T-cell (primary cell): ENCODE results near the gene WNT3A. TPM values are rescaled to one million over a fixed set of nuclear protein-coding genes. Genes with fewer than 3 reads are reported as not detected.
"Not testable (repeated sequence)": the region's sequence is repeated elsewhere in the genome, so short reads cannot be mapped to it uniquely, and the experiment has no call there.

Experiments used
- ATAC-seq, 4 experiments: fragments of 200-7000 bp in 3 of 4; fragments of 150-1000 bp in 1 of 4; cut with Tn5 transposase; replicated peaks in 1 of 4; 1 replicate in 3 of 4; 2 replicates in 1 of 4; pipeline ENCODE4 v1.10.0; 2021; ENCODE audit warnings: moderate library complexity in 3 of 4, mild to moderate bottlenecking in 2 of 4, moderate number of reproducible peaks in 1 of 4
- CTCF ChIA-PET, 2 donors: fragments of 300-600 bp; sonication (Branson Sonifier 250); formaldehyde crosslinking; loops; one replicate each; lab custom pipeline; 2022; ENCODE audit warnings: antibody characterized with exemption in 2 of 2; lab: Charles Lee
- POLR2A ChIA-PET, 2 donors: fragments of 300-600 bp; sonication (Branson Sonifier 250); formaldehyde crosslinking; loops; one replicate each; lab custom pipeline; 2022; ENCODE audit warnings: antibody characterized with exemption in 2 of 2; lab: Charles Lee
- DNase-seq, 35 experiments: peaks; one replicate each; pipeline versions ENCODE4 v3.0.0 to v3.0.0-alpha.2; 2013 to 2023
- H3K27ac ChIP-seq: one replicate; pipeline ENCODE4 v1.5.1; 2013; ENCODE audit warnings: low read length
- H3K27me3 ChIP-seq, 2 experiments: replicated peaks in 1 of 2; 1 replicate in 1 of 2; 2 replicates in 1 of 2; pipeline versions ENCODE4 v1.6.1 to v1.7.0; 2013; ENCODE audit warnings: low read length in 1 of 2, mixed read lengths in 1 of 2; ENCODE audit not compliant: control insufficient read depth in 2 of 2, insufficient read depth in 2 of 2; ENCODE audit errors: extremely low read depth in 1 of 2
- H3K36me3 ChIP-seq, 2 donors: 1 replicate in 1 of 2; 2 replicates in 1 of 2; pipeline versions ENCODE4 v1.6.1 to v1.7.0; 2013; ENCODE audit warnings: low read length in 1 of 2; ENCODE audit not compliant: control insufficient read depth in 2 of 2, insufficient read depth in 1 of 2; ENCODE audit errors: extremely low read depth in 1 of 2
- H3K4me1 ChIP-seq, 2 experiments: 1 replicate in 1 of 2; 2 replicates in 1 of 2; pipeline versions ENCODE4 v1.6.1 to v1.7.0; 2013; ENCODE audit warnings: low read length in 2 of 2, mixed read lengths in 1 of 2; ENCODE audit not compliant: insufficient read depth in 2 of 2, control insufficient read depth in 1 of 2; ENCODE audit errors: extremely low read depth in 1 of 2
- H3K4me3 ChIP-seq, 2 donors: 1 replicate in 1 of 2; 2 replicates in 1 of 2; pipeline versions ENCODE4 v1.5.1 to v1.7.0; 2013; ENCODE audit warnings: mild to moderate bottlenecking in 2 of 2, low read length in 1 of 2, moderate library complexity in 1 of 2; ENCODE audit not compliant: control insufficient read depth in 1 of 2; ENCODE audit errors: extremely low read depth in 1 of 2
- H3K9me3 ChIP-seq: 2 replicates; pipeline ENCODE4 v1.7.0; 2013
- H3K27ac Mint-ChIP-seq, 2 donors: one replicate each; pipeline ENCODE4 v1.8.0; 2020 to 2021; ENCODE audit warnings: mild to moderate bottlenecking in 2 of 2, mixed read lengths in 2 of 2
- H3K27me3 Mint-ChIP-seq, 2 donors: one replicate each; pipeline ENCODE4 v1.8.0; 2021 to 2022; ENCODE audit warnings: mixed read lengths in 2 of 2
- H3K36me3 Mint-ChIP-seq: one replicate; pipeline ENCODE4 v1.8.0; 2021; ENCODE audit warnings: mixed read lengths
- H3K4me1 Mint-ChIP-seq, 3 donors: one replicate each; pipeline ENCODE4 v1.8.0; 2020 to 2022; ENCODE audit warnings: mixed read lengths in 3 of 3, mild to moderate bottlenecking in 1 of 3
- H3K4me3 Mint-ChIP-seq, 3 donors: one replicate each; pipeline ENCODE4 v1.8.0; 2020 to 2022; ENCODE audit warnings: mild to moderate bottlenecking in 3 of 3, mixed read lengths in 3 of 3, moderate library complexity in 3 of 3
- H3K9me3 Mint-ChIP-seq, 3 donors: one replicate each; pipeline ENCODE4 v1.8.0; 2020 to 2022; ENCODE audit warnings: mixed read lengths in 3 of 3
- WGBS: methylation state at CpG from one replicate; pipeline ENCODE4 v1.1.5; 2013; ENCODE audit warnings: missing lambda C conversion rate; ENCODE audit not compliant: insufficient coverage; 5-methylcytosine and 5-hydroxymethylcytosine counted together
- total RNA-seq, 35 experiments: library from RNA in 6 of 35; stranded (reverse) in 6 of 35; fragments of 120-200 nt in 1 of 35; gene quantifications; one replicate each; pipeline versions ENCODE4 v1.2.1 to v1.2.4 and lab custom pipeline; 2013 to 2026

The WNT3A gene
- total RNA-seq, 5 donors from 2014 or later (not counting 1 experiment from before 2014, with no cell fraction given) = 0.10 to 0.28 TPM; not detected in 3

GRCh38 chr1:227970076-227970995, 36.5 kb upstream of the WNT3A start:
- POLR2A ChIA-PET, H3K4me1 ChIP-seq, H3K4me1 Mint-ChIP-seq, H3K4me3 ChIP-seq, H3K36me3 ChIP-seq, H3K27me3 ChIP-seq, CTCF ChIA-PET, H3K9me3 ChIP-seq, DNase-seq, H3K27ac Mint-ChIP-seq, H3K4me3 Mint-ChIP-seq, H3K36me3 Mint-ChIP-seq, H3K27me3 Mint-ChIP-seq, H3K9me3 Mint-ChIP-seq, ATAC-seq, H3K27ac ChIP-seq: not testable (repeated sequence)
- 89% methylated on average over 32 of the region's 36 CpGs for WGBS

GRCh38 chr1:227971216-227971615, 35.6 kb upstream of the WNT3A start:
- H3K4me3 Mint-ChIP-seq, CTCF ChIA-PET, ATAC-seq, H3K27ac ChIP-seq, H3K9me3 Mint-ChIP-seq, H3K9me3 ChIP-seq, H3K27me3 Mint-ChIP-seq, H3K27ac Mint-ChIP-seq, DNase-seq, H3K4me3 ChIP-seq, H3K4me1 Mint-ChIP-seq, H3K36me3 Mint-ChIP-seq, H3K36me3 ChIP-seq, POLR2A ChIA-PET, H3K4me1 ChIP-seq, H3K27me3 ChIP-seq: not testable (repeated sequence)
- WGBS = 100% methylated on average over 2 of the region's 17 CpGs

- H3K4me1 Mint-ChIP-seq, H3K4me3 Mint-ChIP-seq, H3K27ac ChIP-seq, DNase-seq, POLR2A ChIA-PET, H3K36me3 Mint-ChIP-seq, ATAC-seq, H3K27me3 Mint-ChIP-seq, H3K27me3 ChIP-seq, H3K9me3 Mint-ChIP-seq, CTCF ChIA-PET, H3K4me1 ChIP-seq, H3K27ac Mint-ChIP-seq, H3K36me3 ChIP-seq, H3K9me3 ChIP-seq, H3K4me3 ChIP-seq: not testable (repeated sequence)
- WGBS = 91% methylated on average over 16 of the region's 27 CpGs
Measured at GRCh38 chr1:227971643-227972282, 35.0 kb upstream of the WNT3A start.

- CTCF ChIA-PET, H3K27me3 Mint-ChIP-seq, H3K4me1 ChIP-seq, H3K9me3 ChIP-seq, H3K4me3 ChIP-seq, H3K36me3 ChIP-seq, H3K27me3 ChIP-seq, ATAC-seq, H3K27ac Mint-ChIP-seq, H3K4me3 Mint-ChIP-seq, H3K9me3 Mint-ChIP-seq, DNase-seq, POLR2A ChIA-PET, H3K36me3 Mint-ChIP-seq, H3K4me1 Mint-ChIP-seq, H3K27ac ChIP-seq: not testable (repeated sequence)
- 89% methylated on average over 3 of the region's 19 CpGs for WGBS
Measured at GRCh38 chr1:227972283-227972679, 34.5 kb upstream of the WNT3A start.

DNA sequence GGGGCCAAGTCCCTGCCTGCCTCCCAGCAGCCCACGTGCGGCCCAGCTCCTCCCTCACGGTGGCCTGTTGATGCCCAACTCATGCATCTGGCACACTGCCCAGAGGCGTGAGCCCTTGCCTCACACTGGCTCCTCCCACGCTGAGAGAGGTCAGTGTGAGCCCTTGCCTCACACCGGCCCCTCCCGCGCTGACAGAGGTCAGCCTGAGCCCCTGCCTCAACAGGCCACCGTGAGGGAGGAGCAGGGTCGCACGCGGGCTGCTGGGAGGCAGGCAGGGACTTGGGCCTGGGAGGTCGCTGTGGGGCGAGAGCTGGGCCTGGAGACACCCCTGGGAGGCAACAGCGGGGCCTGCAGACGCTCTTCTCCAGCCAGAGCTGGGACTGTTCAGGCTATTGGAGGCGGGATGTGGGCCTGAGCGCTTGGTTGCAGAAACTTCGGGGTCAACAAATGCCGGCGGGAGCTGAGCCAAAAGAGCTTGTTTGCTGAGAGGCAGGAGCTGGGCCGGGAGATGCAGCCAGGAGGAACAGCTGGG, 33.9 kb upstream of the WNT3A start:
- H3K27ac Mint-ChIP-seq, H3K4me3 Mint-ChIP-seq, POLR2A ChIA-PET, DNase-seq, H3K36me3 ChIP-seq, H3K4me1 ChIP-seq, ATAC-seq, H3K36me3 Mint-ChIP-seq, H3K27me3 Mint-ChIP-seq, H3K4me1 Mint-ChIP-seq, H3K4me3 ChIP-seq, H3K9me3 Mint-ChIP-seq, H3K9me3 ChIP-seq, CTCF ChIA-PET, H3K27me3 ChIP-seq, H3K27ac ChIP-seq: not testable (repeated sequence)
- WGBS = 88% methylated on average over 22 of the region's 22 CpGs

GRCh38 chr1:227973724-227974288, 33.0 kb upstream of the WNT3A start:
- H3K9me3 Mint-ChIP-seq, H3K9me3 ChIP-seq, H3K4me3 Mint-ChIP-seq, H3K4me1 Mint-ChIP-seq, H3K27ac Mint-ChIP-seq, H3K36me3 ChIP-seq, H3K4me3 ChIP-seq, ATAC-seq, DNase-seq, H3K27ac ChIP-seq, POLR2A ChIA-PET, CTCF ChIA-PET, H3K27me3 Mint-ChIP-seq, H3K36me3 Mint-ChIP-seq, H3K4me1 ChIP-seq, H3K27me3 ChIP-seq: not testable (repeated sequence)
- 96% methylated on average over 11 of the region's 32 CpGs for WGBS
